ENCODE data around the gene IL27RA.

Gene IL27RA

GRCh38 chr19:13985771-13986347 is 45.7 kb upstream of the IL27RA start:
- no peak for DNase-seq (ENCODE audit: low read depth)
- H3K4me3 ChIP-seq (ENCODE audit: low read depth, low read length): no peak overlapping the region
- no peak for TF ChIP-seq CTCF (IDR thresholded peaks at IDR 0.05; ENCODE audit: low read depth, low read length, missing control alignments)
- in situ Hi-C loops (cut with HindIII; ENCODE audit: low sequenced_read_pairs): no loop called here

GRCh38 chr19:13986348-13986904 is 45.1 kb upstream of the IL27RA start:
- no peak overlapping the region for H3K4me3 ChIP-seq (ENCODE audit: low read depth, low read length)
- DNase-seq (ENCODE audit: low read depth): no peak
- no peak for TF ChIP-seq CTCF (IDR thresholded peaks at IDR 0.05; ENCODE audit: low read depth, low read length, missing control alignments)
- in situ Hi-C loops (cut with HindIII; ENCODE audit: low sequenced_read_pairs): no loop called here

- no peak for DNase-seq (ENCODE audit: low read depth)
- TF ChIP-seq CTCF (IDR thresholded peaks at IDR 0.05; ENCODE audit: low read depth, low read length, missing control alignments): no peak
- H3K4me3 ChIP-seq (ENCODE audit: low read depth, low read length): no peak overlapping the region
- in situ Hi-C loops (cut with HindIII; ENCODE audit: low sequenced_read_pairs): no loop called here
Observed at GRCh38 chr19:13987101-13987890, 44.3 kb upstream of the IL27RA start.

- DNase-seq (ENCODE audit: low read depth): no peak
- TF ChIP-seq CTCF (IDR thresholded peaks at IDR 0.05; ENCODE audit: low read depth, low read length, missing control alignments): no peak
- in situ Hi-C loops (cut with HindIII; ENCODE audit: low sequenced_read_pairs): no loop called here
- no peak overlapping the region for H3K4me3 ChIP-seq (ENCODE audit: low read depth, low read length)
Observed at GRCh38 chr19:13989487-13989886, 42.1 kb upstream of the IL27RA start.

- H3K4me3 ChIP-seq (ENCODE audit: low read depth, low read length): no peak overlapping the region
- no peak for DNase-seq (ENCODE audit: low read depth)
- no peak for TF ChIP-seq CTCF (IDR thresholded peaks at IDR 0.05; ENCODE audit: low read depth, low read length, missing control alignments)
- in situ Hi-C loops (cut with HindIII; ENCODE audit: low sequenced_read_pairs): no loop called here
Observed at GRCh38 chr19:13990085-13990484, 41.5 kb upstream of the IL27RA start.

- in situ Hi-C loops (cut with HindIII; ENCODE audit: low sequenced_read_pairs): no loop called here
- TF ChIP-seq CTCF (IDR thresholded peaks at IDR 0.05; ENCODE audit: low read depth, low read length, missing control alignments): no peak
- DNase-seq (ENCODE audit: low read depth): no peak
- no peak overlapping the region for H3K4me3 ChIP-seq (ENCODE audit: low read depth, low read length)
Observed at GRCh38 chr19:13992025-13992424, 39.5 kb upstream of the IL27RA start.

Measured in astrocyte of the cerebellum (primary cell).